Lower lobe of right lung (tissue), 2 donors: ENCODE data around the gene COL21A1. TPM values are rescaled to one million over a fixed set of nuclear protein-coding genes. Genes with fewer than 3 reads are reported as not detected.

Source experiments
- ATAC-seq, 2 donors: fragments of 200-7000 bp; cut with Tn5 transposase; one replicate each; pipeline ENCODE4 v1.9.1; 2020 to 2022; ENCODE audit warnings: mild to moderate bottlenecking in 2 of 2, moderate library complexity in 2 of 2
- DNase-seq: peaks from one replicate; pipeline ENCODE4 v3.0.0-alpha.2; 2020
- H3K27ac ChIP-seq: fragments of 200-600 bp; one replicate; pipeline ENCODE4 v1.8.0; 2022
- H3K27me3 ChIP-seq: fragments of 200-600 bp; one replicate; pipeline ENCODE4 v1.8.0; 2022; ENCODE audit warnings: low read depth
- H3K36me3 ChIP-seq: fragments of 200-600 bp; one replicate; pipeline ENCODE4 v1.8.0; 2022; ENCODE audit warnings: mild to moderate bottlenecking
- H3K4me1 ChIP-seq: fragments of 200-600 bp; one replicate; pipeline ENCODE4 v1.8.0; 2022
- H3K4me3 ChIP-seq: fragments of 200-600 bp; one replicate; pipeline ENCODE4 v1.8.0; 2022; ENCODE audit warnings: mild to moderate bottlenecking
- H3K9me3 ChIP-seq: fragments of 200-600 bp; one replicate; pipeline ENCODE4 v1.8.0; 2022
- CTCF ChIP-seq: fragments of 200-600 bp; IDR thresholded peaks from one replicate; pipeline ENCODE4 v1.8.0; 2022; ENCODE audit warnings: antibody characterized with exemption, mild to moderate bottlenecking
- intact Hi-C: fragments of 100-400 bp; cut with DNase I; formaldehyde crosslinking; loops from one replicate; pipeline ENCODE4 v1.11.0; 2022
- total RNA-seq: library from RNA; stranded (reverse); fragmentation: NEBNext Ultra II Directional; extraction: Animal tissue kit (Norgen Biotek cat#: 25700); gene quantifications from one replicate; pipeline ENCODE4 v1.2.1, GENCODE V29; 2021
- donor health status: DM: no; HTN: yes; CAD: no; lungs with severe emphysema.

Gene COL21A1
- total RNA-seq, 1 donor from 2014 or later: 9.4 TPM

- Histone ChIP-seq H3K4me1 (no peaks in the 10 kb centered on the region), H3K27me3 (no peaks in the 10 kb centered on the region), H3K27ac (no peak overlapping the region), H3K36me3 (no peaks in the 10 kb centered on the region), H3K4me3 (no peak overlapping the region), H3K9me3 (no peaks in the 10 kb centered on the region)
- intact Hi-C loops: no loop called here
- DNase-seq (no peak), ATAC-seq (no peak)
- TF ChIP-seq CTCF: no peak
Measured at GRCh38 chr6:56146086-56146485, 101.3 kb downstream of the COL21A1 start.

- DNase-seq: no peak
- no peak overlapping the region for H3K27ac ChIP-seq
- H3K27me3 ChIP-seq: no peaks in the 10 kb centered on the region
- no peak for TF ChIP-seq CTCF
- H3K4me3 ChIP-seq: no peak overlapping the region
- intact Hi-C loops: no loop called here
- H3K4me1 ChIP-seq: no peaks in the 10 kb centered on the region
- H3K36me3 ChIP-seq: no peaks in the 10 kb centered on the region
- no peak for ATAC-seq
- no peaks in the 10 kb centered on the region for H3K9me3 ChIP-seq
Measured at GRCh38 chr6:56145616-56146015, 101.8 kb downstream of the COL21A1 start.

- Histone ChIP-seq H3K27ac (no peak overlapping the region), H3K9me3 (no peaks in the 10 kb centered on the region), H3K4me1 (no peaks in the 10 kb centered on the region), H3K4me3 (no peak overlapping the region), H3K27me3 (no peaks in the 10 kb centered on the region), H3K36me3 (no peaks in the 10 kb centered on the region)
- intact Hi-C loops: no loop called here
- DNase-seq (no peak), ATAC-seq (no peak)
- TF ChIP-seq CTCF: no peak
Measured at GRCh38 chr6:56144538-56145324, 102.6 kb downstream of the COL21A1 start.

- Histone ChIP-seq H3K9me3 (no peaks in the 10 kb centered on the region), H3K27ac (no peak overlapping the region), H3K4me1 (no peaks in the 10 kb centered on the region), H3K36me3 (no peaks in the 10 kb centered on the region), H3K27me3 (no peaks in the 10 kb centered on the region), H3K4me3 (no peak overlapping the region)
- TF ChIP-seq CTCF: no peak
- ATAC-seq (no peak), DNase-seq (no peak)
- intact Hi-C loops: no loop called here
Measured at GRCh38 chr6:56143796-56144195, 103.6 kb downstream of the COL21A1 start.

GRCh38 chr6:56140090-56140489 lies 107.3 kb downstream of the COL21A1 start:
- no peak for DNase-seq
- no peak for TF ChIP-seq CTCF
- no peak for ATAC-seq
- Histone ChIP-seq H3K36me3 (no peaks in the 10 kb centered on the region), H3K4me3 (no peak overlapping the region), H3K27me3 (no peaks in the 10 kb centered on the region), H3K9me3 (no peaks in the 10 kb centered on the region), H3K27ac (no peak overlapping the region), H3K4me1 (no peaks in the 10 kb centered on the region)
- intact Hi-C loops: no loop called here
